HG02884 (cell line): ENCODE results near the gene SLC25A26.
A peak's percentile ranks its signal among the peaks of the same experiment; 100 is the strongest.
"Not testable (repeated sequence)": the region's sequence is repeated elsewhere in the genome, so short reads cannot be mapped to it uniquely, and the experiment has no call there.

ENCODE experiments used
- ATAC-seq: cut with Tn5 transposase; IDR thresholded peaks from one replicate; pipeline ENCODE4 v1.9.1; 2021; ENCODE audit warnings: mild to moderate bottlenecking, moderate library complexity; ENCODE audit not compliant: unreplicated experiment

The SLC25A26 gene

DNA sequence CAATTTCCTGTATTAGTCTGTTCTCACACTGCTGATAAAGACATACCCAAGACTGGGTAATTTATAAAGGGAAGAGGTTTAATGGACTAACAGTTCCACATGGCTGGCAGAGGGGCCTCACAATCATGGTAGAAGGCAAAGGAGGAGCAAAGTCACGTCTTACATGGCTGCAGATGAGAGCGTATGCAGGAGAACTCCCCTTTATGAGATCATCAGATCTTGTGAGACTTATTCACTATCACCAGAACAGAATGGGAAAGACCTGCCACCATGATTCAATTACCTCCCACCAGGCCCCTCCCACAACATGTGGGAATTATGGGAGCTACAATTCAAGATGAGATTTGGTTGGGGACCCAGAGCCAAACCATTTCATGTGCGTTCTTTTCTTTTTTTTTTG is 5.3 kb downstream of the SLC25A26 start:
- not testable (repeated sequence) for ATAC-seq

DNA sequence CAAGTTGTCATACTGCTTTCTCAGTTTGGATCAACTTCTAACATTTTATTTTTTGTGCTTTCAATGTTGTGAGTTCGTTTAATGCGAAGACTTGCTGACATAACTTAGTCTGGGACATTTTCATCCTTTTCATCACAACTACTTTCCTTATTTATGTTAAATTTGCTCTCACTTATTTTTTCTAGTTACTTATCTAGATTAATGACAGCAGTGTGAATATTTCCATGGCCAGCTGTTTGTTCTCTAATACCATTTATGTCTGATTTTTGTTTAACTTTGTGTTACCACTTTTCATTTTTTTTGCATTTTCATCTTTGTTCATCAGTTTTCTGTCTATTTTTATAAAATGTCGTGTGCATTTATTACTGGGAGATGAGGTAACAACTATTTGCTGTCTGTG is 6.2 kb downstream of the SLC25A26 start:
- ATAC-seq = no peak

- ATAC-seq = no peak
Measured at GRCh38 chr3:66227915-66228314, 7.1 kb downstream of the SLC25A26 start.

DNA sequence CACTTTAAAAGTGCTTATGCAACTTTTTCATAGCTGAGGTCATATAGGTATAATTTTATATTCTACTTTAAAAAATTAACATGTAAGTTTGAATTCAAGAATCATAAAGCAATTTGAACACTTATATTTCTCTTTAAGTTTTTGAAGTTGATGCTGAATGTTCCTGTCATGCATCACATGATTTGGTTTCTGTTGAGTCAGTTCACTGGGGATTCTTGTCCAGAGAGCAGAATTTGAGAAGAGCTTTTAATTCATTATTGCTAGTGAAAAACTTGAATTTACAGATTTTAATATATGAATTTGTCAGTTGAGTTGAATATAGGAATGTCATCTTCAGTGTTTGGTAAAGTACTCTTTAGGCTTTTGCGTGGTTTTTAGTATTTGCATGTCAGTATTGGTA is 7.9 kb downstream of the SLC25A26 start:
- peak; percentile 50 for ATAC-seq

DNA sequence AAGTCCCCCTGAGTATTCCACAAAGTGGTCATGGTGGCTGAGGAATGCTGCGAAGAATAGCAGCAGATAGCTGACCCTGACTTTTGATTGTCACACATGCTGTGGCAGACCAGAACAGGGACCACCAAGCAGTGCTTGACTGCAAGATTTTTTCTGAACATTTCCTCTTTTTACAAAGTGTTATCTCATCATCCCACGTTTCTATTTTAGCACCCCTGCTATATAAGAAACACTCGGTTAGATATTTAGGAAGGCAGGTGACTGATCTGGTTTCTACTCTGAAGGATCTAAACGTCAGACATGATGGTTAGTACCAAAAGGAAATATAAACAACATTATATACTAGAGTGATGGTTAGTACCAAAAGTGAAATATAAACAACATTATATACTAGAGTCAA is 9.1 kb downstream of the SLC25A26 start:
- no peak for ATAC-seq

DNA sequence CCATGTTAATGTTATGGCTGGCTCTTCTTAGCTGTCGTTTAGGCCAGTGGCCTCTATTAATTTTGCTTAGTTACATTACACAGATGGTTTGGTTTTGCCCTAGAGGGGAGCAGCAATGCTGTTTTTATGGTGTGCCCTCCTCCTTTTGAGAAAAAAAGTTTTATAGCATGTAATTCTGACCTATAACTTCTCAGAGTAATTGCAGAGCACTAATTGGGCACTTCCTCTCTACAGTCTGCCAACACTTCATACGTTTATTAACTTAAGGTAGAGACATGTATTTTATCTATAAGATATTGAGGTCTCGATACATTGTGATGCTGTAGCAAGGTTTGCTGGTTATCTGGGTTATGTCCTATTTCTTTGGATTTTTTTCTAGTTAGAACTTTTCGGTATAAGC is 12.2 kb downstream of the SLC25A26 start:
- no peak for ATAC-seq

DNA sequence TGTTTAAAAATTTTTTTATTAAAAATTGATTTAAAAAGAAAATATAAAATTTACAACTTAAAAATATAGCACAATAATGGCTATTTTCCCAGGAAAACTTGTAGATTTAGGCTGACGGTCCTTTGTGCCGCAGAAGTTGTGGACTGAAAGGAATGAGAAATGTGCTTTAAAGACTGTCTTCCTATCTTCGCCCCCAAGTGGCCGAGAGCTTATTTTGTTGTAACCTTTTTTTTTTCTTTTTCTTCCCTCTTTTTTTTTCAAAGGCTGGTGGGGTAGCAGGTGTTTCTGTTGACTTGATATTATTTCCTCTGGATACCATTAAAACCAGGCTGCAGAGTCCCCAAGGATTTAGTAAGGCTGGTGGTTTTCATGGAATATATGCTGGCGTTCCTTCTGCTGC is 15.5 kb downstream of the SLC25A26 start:
- ATAC-seq = no peak

DNA sequence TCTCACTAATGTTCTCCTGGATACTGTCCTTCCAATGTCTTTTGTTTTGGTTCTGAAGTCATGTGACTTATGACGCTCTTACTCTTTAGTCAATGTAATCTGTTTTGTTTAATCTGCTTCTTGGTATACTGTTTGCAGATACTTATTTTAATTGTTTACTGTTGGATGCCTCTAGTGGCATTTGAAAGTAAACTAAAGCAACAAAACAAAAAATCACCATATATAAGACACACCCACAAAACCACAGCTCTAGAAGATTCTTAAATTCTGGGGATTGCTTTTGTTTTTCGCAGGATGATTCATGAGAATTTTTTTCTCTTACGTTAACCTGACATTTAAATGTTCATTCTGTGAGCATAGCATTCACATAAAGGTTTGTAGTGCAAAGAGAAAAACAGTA is 16.8 kb downstream of the SLC25A26 start:
- ATAC-seq = no peak

- ATAC-seq = no peak
Measured at GRCh38 chr3:66239513-66240123, 18.8 kb downstream of the SLC25A26 start.

- ATAC-seq = no peak
Measured at GRCh38 chr3:66241466-66241865, 20.7 kb downstream of the SLC25A26 start.

GRCh38 chr3:66242788-66243464 is 22.1 kb downstream of the SLC25A26 start:
- ATAC-seq = no peak

DNA sequence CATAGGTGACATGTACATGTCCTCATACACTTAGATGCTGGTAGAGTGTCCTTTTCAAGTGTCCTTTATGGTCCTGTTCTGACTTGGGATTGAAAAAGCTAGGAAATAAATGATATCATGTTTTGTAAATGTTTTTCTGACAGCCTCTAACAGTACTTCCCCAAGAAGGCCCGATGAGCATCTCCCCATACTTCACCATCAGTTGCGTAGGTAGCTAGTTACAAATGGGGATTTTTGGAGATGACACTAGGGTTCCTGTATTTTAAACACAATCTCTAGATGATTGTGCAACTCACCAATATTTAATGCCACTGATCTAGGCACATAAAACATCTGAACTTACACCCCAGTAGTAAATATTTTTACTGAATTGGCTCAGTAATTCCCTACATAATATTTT is 27.8 kb downstream of the SLC25A26 start:
- no peak for ATAC-seq

- ATAC-seq = no peak
Measured at GRCh38 chr3:66253790-66254620, 33.2 kb downstream of the SLC25A26 start.

GRCh38 chr3:66255865-66256264 is 35.1 kb downstream of the SLC25A26 start:
- no peak for ATAC-seq

- ATAC-seq = no peak
Measured at GRCh38 chr3:66256806-66257205, 36.0 kb downstream of the SLC25A26 start.

GRCh38 chr3:66259566-66260255 is 38.9 kb downstream of the SLC25A26 start:
- ATAC-seq = no peak

DNA sequence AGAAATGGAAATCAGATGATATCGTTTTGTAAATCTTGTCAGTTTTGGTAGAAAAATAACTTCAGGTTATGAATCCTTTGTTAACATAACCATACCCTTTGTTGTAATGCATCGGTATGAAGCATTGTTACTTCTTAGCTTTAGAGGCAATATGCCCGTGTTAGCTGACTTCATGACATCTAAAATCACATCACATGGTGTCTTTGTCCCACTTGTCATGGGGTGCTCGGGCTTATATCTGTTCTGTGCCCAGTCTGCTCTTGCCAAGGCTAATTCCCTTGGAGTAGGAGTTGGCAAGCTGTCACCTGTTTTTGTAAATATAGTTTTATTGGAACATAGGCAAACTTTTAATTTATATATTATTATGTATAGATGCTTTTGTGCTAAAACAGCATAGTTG is 39.6 kb downstream of the SLC25A26 start:
- no peak for ATAC-seq

- no peak for ATAC-seq
Measured at GRCh38 chr3:66261355-66261754, 40.6 kb downstream of the SLC25A26 start.

DNA sequence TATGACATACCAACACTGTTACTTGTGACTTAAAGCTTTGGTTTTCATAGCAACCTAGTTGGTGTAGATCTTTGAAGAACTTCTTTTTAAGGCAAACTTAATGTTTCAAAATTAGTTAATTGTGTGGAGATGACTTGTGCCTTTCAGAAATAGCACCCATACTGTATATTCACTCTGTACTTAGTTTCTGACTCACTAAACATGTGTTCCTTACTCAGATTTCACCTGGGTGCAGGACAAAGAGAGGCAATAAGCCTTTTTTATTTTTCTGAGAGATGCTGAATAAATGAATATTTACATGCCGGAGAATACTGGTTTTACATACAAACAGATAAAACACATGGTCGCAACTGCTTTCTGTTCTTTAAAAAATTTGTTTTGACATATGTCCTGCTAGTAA is 44.8 kb downstream of the SLC25A26 start:
- no peak for ATAC-seq

DNA sequence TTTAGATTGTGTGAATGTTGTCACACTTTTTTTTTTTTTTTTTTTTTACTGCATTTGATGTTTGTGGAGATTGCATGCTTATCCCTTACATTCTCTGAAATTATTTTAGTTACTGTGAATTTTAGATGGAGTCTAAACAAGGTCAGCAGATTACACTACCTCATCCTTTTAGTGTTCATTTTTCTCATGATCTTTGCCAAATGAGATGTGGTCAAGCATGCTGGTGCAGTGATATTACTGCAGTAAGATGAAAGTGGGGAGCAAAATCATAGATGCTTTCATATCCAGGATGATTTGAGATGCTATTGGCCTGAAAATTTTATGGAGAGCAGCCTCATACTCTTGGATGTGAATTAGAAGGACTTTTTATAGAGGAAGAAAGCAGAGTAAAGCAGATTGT is 45.8 kb downstream of the SLC25A26 start:
- no peak for ATAC-seq

GRCh38 chr3:66267031-66267430 is 46.2 kb downstream of the SLC25A26 start:
- peak; percentile 71 for ATAC-seq
